ENCODE measurements around the gene RGPD3. TPM values are rescaled to one million over a fixed set of nuclear protein-coding genes. Genes with fewer than 3 reads are reported as not detected.

RGPD3 gene
- total and polyA plus RNA-seq, 2 experiments from 2014 or later, result 0.08 to 0.28 TPM

GRCh38 chr2:106350980-106351379 lies 117.2 kb downstream of the RGPD3 start (continued):
- TF ChIP-seq ZNF462 (CRISPR knock-in tag; IDR thresholded peaks at IDR 0.05) (no peak), NANOG (IDR thresholded peaks at IDR 0.05; ENCODE audit: borderline replicate concordance) (no peak), CREB1 (CRISPR knock-in tag; IDR thresholded peaks at IDR 0.05; ENCODE audit: low read depth) (no peak)

- ATAC-seq, result no peak
- no peaks in the 10 kb centered on the region for H3K9me2 ChIP-seq (ENCODE audit: insufficient read depth)
- H3K36me3 ChIP-seq (ENCODE audit: insufficient read depth), result no peaks in the 10 kb centered on the region
- H3K36me3 Mint-ChIP-seq (ENCODE audit: low read depth), result no peaks in the 10 kb centered on the region
- H4K20me1 ChIP-seq (replicated peaks; ENCODE audit: insufficient read depth), result no peaks in the 10 kb centered on the region
- no peak overlapping the region for H3K4me3 Mint-ChIP-seq
- no peaks in the 10 kb centered on the region for H3K9me3 Mint-ChIP-seq
- no peaks in the 10 kb centered on the region for H3K79me2 ChIP-seq (replicated peaks; ENCODE audit: insufficient read depth)
- no peak overlapping the region for H3K4me2 ChIP-seq
- no peak for DNase-seq (ENCODE audit: low spot score)
- no peak overlapping the region for H3K27ac ChIP-seq (ENCODE audit: low read depth)
- H3K4me1 Mint-ChIP-seq, result peaks cover 9% of the 10 kb centered on the region
- no peak overlapping the region for H3K4me3 ChIP-seq
- H3K27ac Mint-ChIP-seq, result no peak overlapping the region
- peaks cover 5% of the 10 kb centered on the region for H3K27me3 Mint-ChIP-seq (ENCODE audit: insufficient read depth, low read depth, poor library complexity)
- no peak overlapping the region for H2AFZ ChIP-seq
- H3F3A ChIP-seq (replicated peaks; ENCODE audit: low read depth), result no peaks in the 10 kb centered on the region
- no peaks in the 10 kb centered on the region for H3K4me1 ChIP-seq (ENCODE audit: insufficient read depth)
- H3K27me3 ChIP-seq (ENCODE audit: insufficient read depth), result no peaks in the 10 kb centered on the region
- TF ChIP-seq ETS1 (IDR thresholded peaks at IDR 0.05) (no peak), STAT1 (IDR thresholded peaks at IDR 0.05; ENCODE audit: unreplicated experiment) (no peak), ZNF331 (CRISPR knock-in tag; IDR thresholded peaks at IDR 0.05; ENCODE audit: low read depth) (no peak), EZH2 (IDR thresholded peaks at IDR 0.05; ENCODE audit: low read depth, unreplicated experiment) (no peak), ZNF462 (CRISPR knock-in tag; IDR thresholded peaks at IDR 0.05) (no peak), POLR2AphosphoS5 (IDR thresholded peaks at IDR 0.05; ENCODE audit: low read depth) (no peak), CREB1 (CRISPR knock-in tag; IDR thresholded peaks at IDR 0.05; ENCODE audit: low read depth) (no peak)
These were observed 123.9 kb downstream of the RGPD3 start for GRCh38 chr2:106344302-106344701.
